Esophagus muscularis mucosa (tissue), 4 donors: Measurements from ENCODE around the gene KCND3.

Experiments
- CTCF ChIP-seq, 3 experiments: fragments of 200-600 bp in 2 of 3; fragments of 450-650 bp in 1 of 3; sonication (generic) in 2 of 3; IDR thresholded peaks; one replicate each; pipeline ENCODE4 v1.5.1; 2017 to 2019; ENCODE audit warnings: antibody characterized with exemption in 3 of 3, mild to moderate bottlenecking in 2 of 3, moderate library complexity in 1 of 3
- EP300 ChIP-seq: sonication (generic); formaldehyde crosslinking; IDR thresholded peaks from one replicate; pipeline ENCODE4 v1.6.1; 2017; ENCODE audit warnings: antibody characterized with exemption
- POLR2A ChIP-seq: fragments of 450-650 bp; IDR thresholded peaks from one replicate; pipeline ENCODE4 v1.6.1; 2017; ENCODE audit warnings: antibody characterized with exemption, moderate library complexity, mild to moderate bottlenecking, low read depth

GRCh38 chr1:111856411-111857185 is 132.9 kb downstream of the KCND3 start:
- TF ChIP-seq POLR2A (no peak), CTCF (IDR thresholded peaks at IDR 0.05) (no peak), EP300 (no peak)
